HepG2 (cell line): ENCODE data around the gene MTHFD2. TPM values are rescaled to one million over a fixed set of nuclear protein-coding genes. Genes with fewer than 3 reads are reported as not detected.

Experiments used
- ATF2 ChIP-seq: sonication (generic); formaldehyde crosslinking; IDR thresholded peaks from 2 replicates; pipeline ENCODE4 v1.4.0; 2020; ENCODE audit warnings: missing genetic modification reagents
- ATF6 ChIP-seq: sonication (generic); formaldehyde crosslinking; conservative IDR thresholded peaks from 2 replicates; pipeline ENCODE4 v1.4.0; 2020; ENCODE audit warnings: missing genetic modification reagents
- CBX5 ChIP-seq: sonication (generic); formaldehyde crosslinking; IDR thresholded peaks from 2 replicates; pipeline ENCODE4 v1.4.0; 2020; ENCODE audit warnings: missing genetic modification reagents, borderline replicate concordance
- CHD4 ChIP-seq: fragments of 200-600 bp; sonication (generic); IDR thresholded peaks from 2 replicates; pipeline ENCODE4 v1.7.0; 2017; ENCODE audit warnings: mild to moderate bottlenecking, low read length, borderline replicate concordance
- E2F1 ChIP-seq: sonication (generic); formaldehyde crosslinking; IDR thresholded peaks from 2 replicates; pipeline ENCODE4 v1.5.0; 2020; ENCODE audit warnings: missing genetic modification reagents
- ESRRA ChIP-seq: sonication (generic); formaldehyde crosslinking; IDR thresholded peaks from 2 replicates; pipeline ENCODE4 v1.5.1; 2020; ENCODE audit warnings: mild to moderate bottlenecking, low read depth, missing genetic modification reagents
- FOXM1 ChIP-seq: sonication (generic); formaldehyde crosslinking; IDR thresholded peaks from 2 replicates; pipeline ENCODE4 v1.5.0; 2020; ENCODE audit warnings: missing genetic modification reagents
- HNF4G ChIP-seq, 2 experiments: sonication (generic) in 1 of 2; formaldehyde crosslinking in 1 of 2; IDR thresholded peaks; 2 replicates each; pipeline versions ENCODE4 v1.4.0 to v1.6.1; 2011 to 2020; ENCODE audit warnings: borderline replicate concordance in 2 of 2, low read depth in 2 of 2, mild to moderate bottlenecking in 2 of 2, low read length in 1 of 2, missing genetic modification reagents in 1 of 2, moderate library complexity in 1 of 2
- MXD3 ChIP-seq: IDR thresholded peaks from 2 replicates; pipeline ENCODE4 v1.6.1; 2016; ENCODE audit warnings: mild to moderate bottlenecking, missing biosample characterization, missing genetic modification reagents
- RBM39 ChIP-seq: fragments of 200-400 bp; formaldehyde crosslinking; IDR thresholded peaks from one replicate; pipeline ENCODE4 v1.6.1; 2018; ENCODE audit warnings: antibody characterized with exemption, mild to moderate bottlenecking, low read depth, low read length; ENCODE audit not compliant: poor library complexity, severe bottlenecking
- RXRA ChIP-seq: sonication (generic); formaldehyde crosslinking; IDR thresholded peaks from 2 replicates; pipeline ENCODE4 v1.5.1; 2020; ENCODE audit warnings: missing genetic modification reagents
- SMAD3 ChIP-seq: sonication (generic); formaldehyde crosslinking; IDR thresholded peaks from 2 replicates; pipeline ENCODE4 v1.4.0; 2020; ENCODE audit warnings: missing genetic modification reagents
- TOE1 ChIP-seq: sonication (generic); formaldehyde crosslinking; IDR thresholded peaks from 2 replicates; pipeline ENCODE4 v1.4.0; 2020; ENCODE audit warnings: mild to moderate bottlenecking, missing genetic modification reagents
- TRIM22 ChIP-seq: fragments of 450-650 bp; IDR thresholded peaks from 2 replicates; pipeline ENCODE4 v1.6.1; 2017
- ZBTB14 ChIP-seq: sonication (generic); formaldehyde crosslinking; IDR thresholded peaks from 2 replicates; pipeline ENCODE4 v1.4.0; 2020; ENCODE audit warnings: missing genetic modification reagents
- ZNF10 ChIP-seq: sonication (generic); formaldehyde crosslinking; IDR thresholded peaks from 2 replicates; pipeline ENCODE4 v1.4.0; 2020; ENCODE audit warnings: mild to moderate bottlenecking, low read depth, missing genetic modification reagents, borderline replicate concordance
- ZNF343 ChIP-seq: sonication (generic); formaldehyde crosslinking; IDR thresholded peaks from 2 replicates; pipeline ENCODE4 v1.4.0; 2020; ENCODE audit warnings: mild to moderate bottlenecking, missing genetic modification reagents
- ZNF362 ChIP-seq: sonication (generic); formaldehyde crosslinking; IDR thresholded peaks from 2 replicates; pipeline ENCODE4 v1.4.0; 2020; ENCODE audit warnings: missing genetic modification reagents, mild to moderate bottlenecking, borderline replicate concordance
- ZZZ3 ChIP-seq: sonication (generic); formaldehyde crosslinking; IDR thresholded peaks from 2 replicates; pipeline ENCODE4 v1.4.0; 2020; ENCODE audit warnings: missing genetic modification reagents, mild to moderate bottlenecking, borderline replicate concordance
- polyA plus RNA-seq, 8 experiments: library from polyadenylated mRNA; depleted of rRNA in 3 of 8; stranded (reverse) in 7 of 8; unstranded in 1 of 8; fragments of >200 nt; fragmentation: Illumina TruSeq in 4 of 8; extraction: Trizol in 4 of 8; gene quantifications; 2 replicates each; pipeline versions ENCODE4 v1.2.1 to v1.2.3, GENCODE V29; 2011 to 2016; ENCODE audit warnings: low read depth in 4 of 8, missing spikeins in 1 of 8, mixed read lengths in 1 of 8; ENCODE audit not compliant: insufficient read depth in 1 of 8
- total RNA-seq, 5 experiments: library from RNA; depleted of rRNA; stranded (reverse); fragments of >200 nt; fragmentation: Illumina TruSeq; extraction: Trizol; gene quantifications; 2 replicates each; pipeline ENCODE4 v1.2.3, GENCODE V29; 2016; ENCODE audit warnings: low read depth in 1 of 5

Gene MTHFD2
- total and polyA plus RNA-seq, 2 of the 13 experiments (the other 11 are each of a cell fraction or from before 2014, with no cell fraction given) = 188 to 269 TPM

GRCh38 chr2:74179063-74179865 lies 19.2 kb upstream of the MTHFD2 start (continued):
- TF ChIP-seq RXRA (CRISPR knock-in tag) (no peak), CHD4 (peak; percentile 79), ZBTB14 (no peak), RBM39 (no peak), ZZZ3 (CRISPR knock-in tag) (no peak), ZNF343 (no peak), MXD3 (CRISPR knock-in tag) (no peak), E2F1 (no peak; the same call in 1 of the 2 replicates), HNF4G (IDR thresholded peaks at IDR 0.05; ENCODE audit: borderline replicate concordance, low read depth, low read length) (peak; percentile 40; the same call in 1 of the 2 replicates), HNF4G (CRISPR knock-in tag; IDR thresholded peaks at IDR 0.05; ENCODE audit: borderline replicate concordance, low read depth) (no peak; the same call in 1 of the 2 replicates), SMAD3 (CRISPR knock-in tag) (0 out of 2 replicates have a peak, but pooled peaks have one; percentile 13), FOXM1 (CRISPR knock-in tag) (no peak), TRIM22 (no peak), ZNF10 (no peak), ZNF362 (peak; percentile 76; the same call in 1 of the 2 replicates), CBX5 (no peak), TOE1 (CRISPR knock-in tag) (0 out of 2 replicates have a peak, but pooled peaks have one; percentile 2), ATF2 (CRISPR knock-in tag) (no peak), ATF6 (no peak), ESRRA (CRISPR knock-in tag) (no peak; the same call in 1 of the 2 replicates)
